Measurements from ENCODE around the gene FAM13C.
"Not testable (repeated sequence)": the region's sequence is repeated elsewhere in the genome, so short reads cannot be mapped to it uniquely, and the experiment has no call there.

Gene FAM13C

GRCh38 chr10:59362144-59362958 lies at the start of gene FAM13C:
Gene FAM13C (minus strand): TSS chr10:59362549. CDS start chr10:59362460, 89 bp downstream.
- no peak for DNase-seq (ENCODE audit: low read depth)

- no peak for DNase-seq (ENCODE audit: low read depth)
Measured at GRCh38 chr10:59405235-59405634, 42.9 kb upstream of the FAM13C start.

- DNase-seq (ENCODE audit: low read depth) = no peak
Measured at GRCh38 chr10:59400214-59400613, 37.9 kb upstream of the FAM13C start.

- DNase-seq (ENCODE audit: low read depth) = not testable (repeated sequence)
Measured at GRCh38 chr10:59399329-59399728, 37.0 kb upstream of the FAM13C start.

GRCh38 chr10:59397961-59398360 lies 35.6 kb upstream of the FAM13C start:
- no peak for DNase-seq (ENCODE audit: low read depth)

- DNase-seq (ENCODE audit: low read depth) = no peak
Measured at GRCh38 chr10:59395984-59396383, 33.6 kb upstream of the FAM13C start.

GRCh38 chr10:59393349-59393748 lies 31.0 kb upstream of the FAM13C start:
- no peak for DNase-seq (ENCODE audit: low read depth)

- DNase-seq (ENCODE audit: low read depth) = no peak
Measured at GRCh38 chr10:59391060-59391459, 28.7 kb upstream of the FAM13C start.

- no peak for DNase-seq (ENCODE audit: low read depth)
Measured at GRCh38 chr10:59388671-59388976, 26.3 kb upstream of the FAM13C start.

GRCh38 chr10:59387951-59388670 lies 25.8 kb upstream of the FAM13C start:
- no peak for DNase-seq (ENCODE audit: low read depth)

- DNase-seq (ENCODE audit: low read depth) = no peak
Measured at GRCh38 chr10:59384761-59385160, 22.4 kb upstream of the FAM13C start.

GRCh38 chr10:59383908-59384307 lies 21.6 kb upstream of the FAM13C start:
- DNase-seq (ENCODE audit: low read depth) = no peak

GRCh38 chr10:59383436-59383835 lies 21.1 kb upstream of the FAM13C start:
- no peak for DNase-seq (ENCODE audit: low read depth)

GRCh38 chr10:59382831-59383295 lies 20.5 kb upstream of the FAM13C start:
- no peak for DNase-seq (ENCODE audit: low read depth)

GRCh38 chr10:59381687-59382086 lies 19.3 kb upstream of the FAM13C start:
- DNase-seq (ENCODE audit: low read depth) = no peak

- DNase-seq (ENCODE audit: low read depth) = no peak
Measured at GRCh38 chr10:59376846-59377245, 14.5 kb upstream of the FAM13C start.

- DNase-seq (ENCODE audit: low read depth) = no peak
Measured at GRCh38 chr10:59375990-59376389, 13.6 kb upstream of the FAM13C start.

- DNase-seq (ENCODE audit: low read depth) = no peak
Measured at GRCh38 chr10:59374916-59375315, 12.6 kb upstream of the FAM13C start.

- no peak for DNase-seq (ENCODE audit: low read depth)
Measured at GRCh38 chr10:59373071-59373470, 10.7 kb upstream of the FAM13C start.

- no peak for DNase-seq (ENCODE audit: low read depth)
Measured at GRCh38 chr10:59372543-59372942, 10.2 kb upstream of the FAM13C start.

- DNase-seq (ENCODE audit: low read depth) = no peak
Measured at GRCh38 chr10:59366290-59366689, 3.9 kb upstream of the FAM13C start.

GRCh38 chr10:59363446-59363958 lies 1.2 kb upstream of the FAM13C start:
- DNase-seq (ENCODE audit: low read depth) = no peak

GRCh38 chr10:59362959-59363381 lies 621 bp upstream of the FAM13C start:
- DNase-seq (ENCODE audit: low read depth) = no peak

Data from stimulated activated CD8-positive, alpha-beta memory T cell treated with anti-CD3 and anti-CD28 coated beads, Interleukin-15, amount 100 ng/mL, for 24 hours (primary cell).